ENCODE results near the gene KRT38. TPM values are rescaled to one million over a fixed set of nuclear protein-coding genes. Genes with fewer than 3 reads are reported as not detected.
"Not testable (repeated sequence)": the region's sequence is repeated elsewhere in the genome, so short reads cannot be mapped to it uniquely, and the experiment has no call there.

KRT38 gene
- polyA plus RNA-seq, 1 of the 3 experiments (the other 2 are of a cell fraction) = not detected

DNA sequence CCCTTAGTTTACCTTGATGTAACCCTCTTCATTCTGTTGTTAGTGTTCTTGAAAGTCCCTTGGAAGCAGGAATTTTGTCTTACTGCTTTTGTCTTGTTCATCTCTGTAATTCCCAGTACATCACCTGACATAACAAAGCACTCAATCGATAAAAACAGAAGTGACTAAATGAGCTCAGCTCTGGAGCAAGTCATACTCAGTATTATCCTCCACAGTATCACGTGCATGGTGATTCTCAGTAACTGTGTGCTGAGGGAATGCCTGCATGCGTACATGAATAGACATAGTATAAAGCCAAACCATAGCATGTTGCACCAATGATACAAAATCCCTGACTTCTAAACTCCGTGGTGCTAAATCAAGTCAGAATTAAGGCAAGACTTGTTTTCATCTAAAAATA is 7.2 kb downstream of the KRT38 start:
- H3K4me3 ChIP-seq (ENCODE audit: low read depth in 2 of 2, low read length in 1 of 2) = no peak overlapping the region
- no peaks in the 10 kb centered on the region for H3K4me1 ChIP-seq (ENCODE audit: control insufficient read depth in 1 of 2, insufficient read depth in 2 of 2, low read depth in 1 of 2, low read length in 1 of 2)
- no peak overlapping the region for H3K4me2 ChIP-seq
- H3K36me3 ChIP-seq (replicated peaks in 1 of 2; ENCODE audit: control insufficient read depth in 1 of 2, insufficient read depth in 2 of 2, low read length in 1 of 2) = no peaks in the 10 kb centered on the region
- DNase-seq = no peak
- ChIA-PET CTCF (interaction anchor here (0.6 to 1.3 kb wide), 2 partner anchors 28 to 78 kb away, joined by 3 to 5 read pairs; no protein-coding TSS in a partner anchor), POLR2A (no interaction called here)
- no peaks in the 10 kb centered on the region for H3F3A ChIP-seq (replicated peaks; ENCODE audit: insufficient read depth)
- WGBS (ENCODE audit: low lambda C conversion rate) = 33% methylated on average over 4 of the region's 4 CpGs
- H3K9me3 ChIP-seq = no peaks in the 10 kb centered on the region
- no peak overlapping the region for H3K9ac ChIP-seq
- no peaks in the 10 kb centered on the region for H4K20me1 ChIP-seq (ENCODE audit: insufficient read depth)
- H2AFZ ChIP-seq (ENCODE audit: low read depth) = no peak overlapping the region
- no peak overlapping the region for H3K27ac ChIP-seq (ENCODE audit: low read depth in 2 of 2, low read length in 1 of 2)
- no peaks in the 10 kb centered on the region for H3K27me3 ChIP-seq (ENCODE audit: insufficient read depth)
- TF ChIP-seq MEF2A (IDR thresholded peaks at IDR 0.05; ENCODE audit: borderline replicate concordance, low read depth) = no peak
- no peak for TF ChIP-seq EZH2phosphoT487 (IDR thresholded peaks at IDR 0.05; ENCODE audit: borderline replicate concordance, low read depth)
- TF ChIP-seq, protein P1, sequence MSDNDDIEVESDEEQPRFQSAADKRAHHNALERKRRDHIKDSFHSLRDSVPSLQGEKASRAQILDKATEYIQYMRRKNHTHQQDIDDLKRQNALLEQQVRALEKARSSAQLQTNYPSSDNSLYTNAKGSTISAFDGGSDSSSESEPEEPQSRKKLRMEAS (IDR thresholded peaks at IDR 0.05; ENCODE audit: low read depth) = no peak
- no peak for TF ChIP-seq SMC3 (IDR thresholded peaks at IDR 0.05; ENCODE audit: low read depth, low read length)
- TF ChIP-seq TAF1 (IDR thresholded peaks at IDR 0.05; ENCODE audit: borderline replicate concordance, low read depth, low read length) = no peak
- TF ChIP-seq EP300 (IDR thresholded peaks at IDR 0.05; ENCODE audit: borderline replicate concordance in 1 of 2, low read depth in 1 of 2, low read length in 1 of 2) = no peak
- no peak for TF ChIP-seq NFIC (IDR thresholded peaks at IDR 0.05; ENCODE audit: borderline replicate concordance)
- TF ChIP-seq, protein P2, sequence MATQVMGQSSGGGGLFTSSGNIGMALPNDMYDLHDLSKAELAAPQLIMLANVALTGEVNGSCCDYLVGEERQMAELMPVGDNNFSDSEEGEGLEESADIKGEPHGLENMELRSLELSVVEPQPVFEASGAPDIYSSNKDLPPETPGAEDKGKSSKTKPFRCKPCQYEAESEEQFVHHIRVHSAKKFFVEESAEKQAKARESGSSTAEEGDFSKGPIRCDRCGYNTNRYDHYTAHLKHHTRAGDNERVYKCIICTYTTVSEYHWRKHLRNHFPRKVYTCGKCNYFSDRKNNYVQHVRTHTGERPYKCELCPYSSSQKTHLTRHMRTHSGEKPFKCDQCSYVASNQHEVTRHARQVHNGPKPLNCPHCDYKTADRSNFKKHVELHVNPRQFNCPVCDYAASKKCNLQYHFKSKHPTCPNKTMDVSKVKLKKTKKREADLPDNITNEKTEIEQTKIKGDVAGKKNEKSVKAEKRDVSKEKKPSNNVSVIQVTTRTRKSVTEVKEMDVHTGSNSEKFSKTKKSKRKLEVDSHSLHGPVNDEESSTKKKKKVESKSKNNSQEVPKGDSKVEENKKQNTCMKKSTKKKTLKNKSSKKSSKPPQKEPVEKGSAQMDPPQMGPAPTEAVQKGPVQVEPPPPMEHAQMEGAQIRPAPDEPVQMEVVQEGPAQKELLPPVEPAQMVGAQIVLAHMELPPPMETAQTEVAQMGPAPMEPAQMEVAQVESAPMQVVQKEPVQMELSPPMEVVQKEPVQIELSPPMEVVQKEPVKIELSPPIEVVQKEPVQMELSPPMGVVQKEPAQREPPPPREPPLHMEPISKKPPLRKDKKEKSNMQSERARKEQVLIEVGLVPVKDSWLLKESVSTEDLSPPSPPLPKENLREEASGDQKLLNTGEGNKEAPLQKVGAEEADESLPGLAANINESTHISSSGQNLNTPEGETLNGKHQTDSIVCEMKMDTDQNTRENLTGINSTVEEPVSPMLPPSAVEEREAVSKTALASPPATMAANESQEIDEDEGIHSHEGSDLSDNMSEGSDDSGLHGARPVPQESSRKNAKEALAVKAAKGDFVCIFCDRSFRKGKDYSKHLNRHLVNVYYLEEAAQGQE (IDR thresholded peaks at IDR 0.05; ENCODE audit: low read depth, low read length) = no peak
- TF ChIP-seq POLR2AphosphoS5 (IDR thresholded peaks at IDR 0.05; ENCODE audit: low read depth, low read length) = no peak
- TF ChIP-seq USF2 (IDR thresholded peaks at IDR 0.05; ENCODE audit: borderline replicate concordance, low read depth, low read length) = no peak
- no peak for TF ChIP-seq CHD2 (IDR thresholded peaks at IDR 0.05; ENCODE audit: low read length, partially characterized antibody)
- no peaks in the 10 kb centered on the region for H3K79me2 ChIP-seq (ENCODE audit: insufficient read depth)
- no peaks in the 10 kb centered on the region for H3K9me2 ChIP-seq

GRCh38 chr17:41430376-41430775 is 10.4 kb downstream of the KRT38 start:
- H3K9ac ChIP-seq; H3K27me3 ChIP-seq (ENCODE audit: insufficient read depth); DNase-seq; H3K9me2 ChIP-seq; H3K4me1 ChIP-seq (ENCODE audit: control insufficient read depth in 1 of 2, insufficient read depth in 2 of 2, low read depth in 1 of 2, low read length in 1 of 2); H3K27ac ChIP-seq (ENCODE audit: low read depth in 2 of 2, low read length in 1 of 2); H3F3A ChIP-seq (replicated peaks; ENCODE audit: insufficient read depth); H3K4me2 ChIP-seq; H2AFZ ChIP-seq (ENCODE audit: low read depth); H3K4me3 ChIP-seq (ENCODE audit: low read depth in 2 of 2, low read length in 1 of 2); H4K20me1 ChIP-seq (ENCODE audit: insufficient read depth); H3K9me3 ChIP-seq; H3K79me2 ChIP-seq (ENCODE audit: insufficient read depth); POLR2A ChIA-PET; H3K36me3 ChIP-seq (replicated peaks in 1 of 2; ENCODE audit: control insufficient read depth in 1 of 2, insufficient read depth in 2 of 2, low read length in 1 of 2): not testable (repeated sequence)
- 64% methylated on average over 9 of the region's 9 CpGs for WGBS (ENCODE audit: low lambda C conversion rate)
- CTCF ChIA-PET = interaction anchor here (0.6 to 1.0 kb wide), 4 partner anchors 10 to 236 kb away, joined by 3 to 4 read pairs (median 3); no protein-coding TSS in a partner anchor
